Endothelial cell (in vitro differentiated cells): ENCODE results near the gene GAREM2. TPM values are rescaled to one million over a fixed set of nuclear protein-coding genes. Genes with fewer than 3 reads are reported as not detected.
A peak's percentile ranks its signal among the peaks of the same experiment; 100 is the strongest.

Experiments used
- DNase-seq: peaks from one replicate; pipeline ENCODE4 v3.0.0; 2021; ENCODE audit warnings: low spot score
- H3K27ac Mint-ChIP-seq: one replicate; pipeline ENCODE4 v1.8.0; 2021; ENCODE audit warnings: mixed read lengths, inconsistent platforms; ENCODE audit not compliant: unreplicated experiment
- H3K27me3 Mint-ChIP-seq: one replicate; pipeline ENCODE4 v1.8.0; 2021; ENCODE audit warnings: mild to moderate bottlenecking, moderate library complexity, mixed read lengths, inconsistent platforms; ENCODE audit not compliant: unreplicated experiment
- H3K36me3 Mint-ChIP-seq: one replicate; pipeline ENCODE4 v1.8.0; 2021; ENCODE audit warnings: mild to moderate bottlenecking, low read depth, mixed read lengths, inconsistent platforms; ENCODE audit not compliant: unreplicated experiment
- H3K4me1 Mint-ChIP-seq: one replicate; pipeline ENCODE4 v1.8.0; 2021; ENCODE audit warnings: mild to moderate bottlenecking, mixed read lengths, inconsistent platforms; ENCODE audit not compliant: unreplicated experiment
- H3K4me3 Mint-ChIP-seq: one replicate; pipeline ENCODE4 v1.8.0; 2021; ENCODE audit warnings: mild to moderate bottlenecking, mixed read lengths, inconsistent platforms; ENCODE audit not compliant: unreplicated experiment
- H3K9me3 Mint-ChIP-seq: one replicate; pipeline ENCODE4 v1.8.0; 2021; ENCODE audit warnings: mixed read lengths, inconsistent platforms; ENCODE audit not compliant: unreplicated experiment
- CTCF ChIP-seq: fragments of 200-600 bp; sonication (generic); IDR thresholded peaks from one replicate; pipeline ENCODE4 v1.5.0; 2021; ENCODE audit warnings: antibody characterized with exemption; ENCODE audit not compliant: unreplicated experiment
- total RNA-seq: library from RNA; stranded (reverse); fragmentation: NEBNext Ultra II Directional; extraction: Animal tissue kit (Norgen Biotek cat#: 25700); gene quantifications from one replicate; pipeline ENCODE4 v1.2.1, GENCODE V29; 2021; ENCODE audit not compliant: unreplicated experiment

Gene GAREM2
- total RNA-seq, 1 donor from 2014 or later, result 4.6 TPM

GRCh38 chr2:26182887-26183630 is 10.2 kb downstream of the GAREM2 start:
- Mint-ChIP-seq H3K27ac (no peak overlapping the region), H3K36me3 (peaks cover 4% of the 10 kb centered on the region), H3K4me3 (no peak overlapping the region), H3K27me3 (peaks cover 18% of the 10 kb centered on the region), H3K4me1 (peaks cover 21% of the 10 kb centered on the region), H3K9me3 (no peaks in the 10 kb centered on the region)
- TF ChIP-seq CTCF, result no peak
- DNase-seq, result no peak

DNA sequence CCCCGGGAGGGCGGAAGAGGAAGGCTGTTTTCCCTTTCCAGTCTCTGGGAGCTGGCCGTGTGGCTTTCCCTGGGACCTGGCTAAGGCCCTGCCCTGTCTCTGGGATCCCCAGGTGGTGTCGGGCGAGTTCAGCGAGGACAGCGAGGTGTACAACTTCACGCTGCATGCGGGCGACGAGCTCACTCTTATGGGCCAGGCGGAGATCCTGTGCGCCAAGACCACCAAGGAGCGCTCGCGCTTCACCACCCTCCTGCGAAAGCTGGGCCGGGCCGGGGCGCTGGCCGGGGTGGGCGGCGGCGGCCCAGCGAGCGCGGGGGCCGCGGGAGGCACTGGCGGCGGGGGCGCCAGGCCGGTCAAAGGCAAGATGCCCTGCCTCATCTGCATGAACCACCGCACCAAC is 11.2 kb downstream of the GAREM2 start:
- H3K27ac Mint-ChIP-seq, result no peak overlapping the region
- H3K27me3 Mint-ChIP-seq, result peaks cover 21% of the 10 kb centered on the region
- H3K9me3 Mint-ChIP-seq, result no peaks in the 10 kb centered on the region
- TF ChIP-seq CTCF, result no peak
- H3K4me1 Mint-ChIP-seq, result peaks cover 21% of the 10 kb centered on the region
- peaks cover 8% of the 10 kb centered on the region for H3K36me3 Mint-ChIP-seq
- peak overlapping the region; percentile 90 for H3K4me3 Mint-ChIP-seq
- no peak for DNase-seq

- DNase-seq, result peak; percentile 91
- Mint-ChIP-seq H3K9me3 (no peaks in the 10 kb centered on the region), H3K4me3 (no peak overlapping the region), H3K27ac (no peak overlapping the region), H3K36me3 (peaks cover 12% of the 10 kb centered on the region), H3K27me3 (peaks cover 24% of the 10 kb centered on the region), H3K4me1 (peaks cover 18% of the 10 kb centered on the region)
- no peak for TF ChIP-seq CTCF
Observed at GRCh38 chr2:26184555-26185303, 11.8 kb downstream of the GAREM2 start.

DNA sequence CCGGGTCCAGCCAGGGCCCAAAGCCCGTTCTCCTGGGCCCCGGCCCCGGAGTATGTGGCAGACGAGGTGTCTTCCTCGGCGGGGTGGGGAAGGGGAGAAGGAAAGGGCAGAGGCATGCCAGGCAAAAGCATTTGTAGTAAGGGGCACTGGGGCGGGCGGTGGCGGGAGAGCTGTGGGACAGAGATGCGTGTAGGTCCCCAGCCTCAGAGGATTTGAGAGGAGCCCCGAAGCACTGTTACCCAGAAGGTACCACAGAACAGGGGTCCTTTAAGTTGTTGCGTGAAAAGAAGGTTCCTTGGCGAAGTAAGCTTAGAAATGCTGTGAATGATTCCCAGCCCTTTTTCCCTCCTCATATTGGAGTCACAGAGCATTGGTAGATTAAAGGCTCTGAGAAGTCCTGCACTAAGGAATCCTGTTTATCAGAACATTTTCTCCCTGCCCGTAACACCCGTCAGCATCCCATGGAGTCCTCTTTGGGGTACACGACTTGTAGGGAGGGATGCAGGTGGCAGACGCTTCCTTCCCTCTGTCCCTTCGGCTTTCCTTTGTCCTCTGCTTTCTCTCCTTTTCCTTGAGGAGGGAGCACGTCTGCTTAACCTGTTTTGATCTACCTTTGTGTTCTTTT is 12.5 kb downstream of the GAREM2 start:
- DNase-seq, result no peak
- H3K27me3 Mint-ChIP-seq, result peaks cover 21% of the 10 kb centered on the region
- no peaks in the 10 kb centered on the region for H3K9me3 Mint-ChIP-seq
- H3K4me3 Mint-ChIP-seq, result peak overlapping the region; percentile 81
- no peak for TF ChIP-seq CTCF
- H3K27ac Mint-ChIP-seq, result peak overlapping the region; percentile 8
- H3K4me1 Mint-ChIP-seq, result peaks cover 13% of the 10 kb centered on the region
- H3K36me3 Mint-ChIP-seq, result peaks cover 12% of the 10 kb centered on the region
